LNCAP (cell line): ENCODE results near the gene TMEM95.

Source experiments
- CTCF ChIP-seq: fragments of 450-650 bp; IDR thresholded peaks from 2 replicates; pipeline ENCODE4 v1.5.1; 2017; ENCODE audit warnings: mild to moderate bottlenecking

Gene TMEM95

GRCh38 chr17:7403977-7404736 is 49.2 kb downstream of the TMEM95 start, which contains the start of gene TMEM256:
Gene TMEM256 (minus strand): TSS chr17:7404097. CDS start chr17:7404084, 13 bp downstream.
- no peak for TF ChIP-seq CTCF

DNA sequence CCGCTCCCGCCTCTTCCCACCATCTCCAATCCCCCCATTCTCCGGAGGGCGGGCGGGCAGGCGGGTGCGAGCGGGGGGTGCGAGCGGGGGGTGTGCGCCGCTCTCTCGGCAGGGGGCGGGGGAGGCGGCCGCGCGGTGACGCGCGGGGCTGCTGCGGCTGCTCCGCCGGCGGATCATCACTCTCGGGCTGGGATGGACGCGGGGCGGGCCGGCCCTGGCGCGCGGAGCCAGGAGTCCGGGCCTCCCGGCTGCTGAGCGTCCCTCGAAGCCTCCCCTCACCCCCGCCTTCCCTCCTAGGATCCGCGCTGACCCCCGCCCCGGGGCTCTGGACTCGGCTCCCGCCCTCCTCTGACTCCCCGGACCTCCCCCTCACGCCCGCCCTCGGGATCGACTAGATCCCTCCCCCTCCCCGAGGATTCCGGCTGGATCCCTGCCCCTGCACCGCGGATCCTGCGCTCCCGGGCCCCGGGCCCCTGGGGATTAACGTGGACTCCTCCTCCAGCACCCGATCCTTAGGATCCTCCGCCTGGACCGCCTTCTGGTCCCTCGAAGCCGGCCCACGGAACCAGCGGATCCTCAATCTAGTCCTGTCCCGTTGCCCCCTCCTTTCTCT is 49.9 kb downstream of the TMEM95 start:
- no peak for TF ChIP-seq CTCF

DNA sequence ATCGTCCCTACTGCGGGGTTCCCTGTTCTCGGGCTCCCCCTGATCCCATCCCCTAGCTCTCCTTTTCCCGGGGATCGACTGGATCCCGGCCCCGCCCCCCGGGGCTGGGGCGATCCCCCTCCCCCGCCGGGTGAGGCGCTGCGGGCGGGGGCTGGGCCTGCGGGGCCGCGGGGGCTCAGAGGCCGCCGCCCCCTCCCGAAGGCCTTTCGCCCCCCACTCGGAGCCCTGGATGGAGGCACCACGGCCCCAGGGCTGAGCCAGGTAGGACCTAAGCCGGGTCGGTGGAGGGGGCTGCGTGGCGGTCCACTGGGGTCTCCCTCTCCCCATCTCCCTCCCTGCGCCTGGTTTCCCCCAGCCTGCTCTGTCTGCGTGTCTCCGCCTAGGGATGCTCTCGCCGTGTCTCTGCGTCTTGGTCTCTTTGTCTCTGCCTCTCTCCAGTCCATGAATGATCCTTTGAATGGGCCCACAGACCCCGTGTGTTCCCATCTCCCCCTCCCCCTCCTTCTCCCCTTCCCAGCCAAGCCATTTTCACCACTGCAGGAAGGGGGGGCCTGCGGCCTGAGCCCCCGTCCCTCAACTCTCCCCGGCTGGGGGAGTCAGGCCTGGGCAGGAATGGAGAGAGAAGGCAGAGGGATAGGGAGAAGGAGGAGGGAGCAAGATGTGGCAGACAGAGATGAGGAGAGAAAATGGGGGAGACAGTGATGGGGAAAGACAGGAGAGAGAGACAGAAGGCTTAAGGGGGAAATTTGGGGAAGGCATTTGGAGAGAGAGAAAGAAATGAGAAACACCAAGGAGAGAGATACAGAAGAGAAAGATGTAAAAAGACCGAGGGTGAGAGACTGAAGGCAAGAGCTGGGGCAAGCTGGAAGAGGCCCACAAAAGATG is 50.6 kb downstream of the TMEM95 start:
- no peak for TF ChIP-seq CTCF

DNA sequence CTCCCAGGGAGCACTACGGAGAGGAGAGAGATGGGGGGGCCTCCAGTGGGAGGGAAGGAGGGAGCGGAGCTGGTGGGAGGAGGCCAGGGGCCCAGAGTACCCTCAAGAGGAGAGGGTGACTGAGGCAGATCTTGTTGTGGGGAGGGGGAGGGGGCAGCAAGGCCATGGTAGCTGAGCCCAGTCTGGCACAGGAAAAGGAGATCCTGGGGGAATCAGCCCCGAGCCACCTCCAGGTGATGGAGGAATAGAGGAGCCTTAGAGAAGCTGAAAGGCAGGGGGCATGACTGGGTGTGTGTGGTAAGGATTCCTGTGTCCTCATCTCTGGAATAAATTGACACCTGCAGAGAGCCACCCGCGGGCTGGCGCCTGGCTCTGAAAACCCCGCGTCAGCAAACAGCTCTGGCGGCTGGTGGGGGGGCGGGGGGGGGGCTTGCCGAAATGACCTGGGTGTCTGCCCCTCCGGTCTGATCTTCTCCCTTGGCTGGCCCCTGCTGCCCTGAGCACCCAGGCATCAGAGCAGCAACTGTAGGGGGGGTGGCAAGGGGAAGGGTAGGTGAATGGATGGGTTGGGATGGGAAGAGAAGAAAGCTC is 51.4 kb downstream of the TMEM95 start:
- no peak for TF ChIP-seq CTCF
